Central memory CD8-positive, alpha-beta T cell (primary cell): ENCODE measurements around the gene TARDBP.
A peak's percentile ranks its signal among the peaks of the same experiment; 100 is the strongest.
"Not testable (repeated sequence)": the region's sequence is repeated elsewhere in the genome, so short reads cannot be mapped to it uniquely, and the experiment has no call there.

Source experiments
- ATAC-seq: fragments of 150-1000 bp; cut with Tn5 transposase; replicated peaks from 2 replicates; pipeline ENCODE4 v1.10.0; 2022; ENCODE audit warnings: mild to moderate bottlenecking, moderate FRiP score, moderate number of reproducible peaks; ENCODE audit not compliant: poor library complexity, severe bottlenecking; ENCODE audit errors: extremely low read depth
- DNase-seq, 2 donors: peaks; one replicate each; pipeline ENCODE4 v3.0.0; 2021; ENCODE audit warnings: low spot score in 2 of 2
- H3K27ac Mint-ChIP-seq: one replicate; pipeline ENCODE4 v1.8.0; 2022; ENCODE audit warnings: low read depth, mild to moderate bottlenecking, moderate library complexity, mixed read lengths
- H3K27me3 Mint-ChIP-seq: one replicate; pipeline ENCODE4 v1.8.0; 2022; ENCODE audit warnings: mixed read lengths
- H3K36me3 Mint-ChIP-seq: one replicate; pipeline ENCODE4 v1.8.0; 2022; ENCODE audit warnings: mild to moderate bottlenecking, moderate library complexity, mixed read lengths; ENCODE audit not compliant: insufficient read depth
- H3K4me1 Mint-ChIP-seq: one replicate; pipeline ENCODE4 v1.8.0; 2022; ENCODE audit warnings: mixed read lengths
- H3K4me3 Mint-ChIP-seq: one replicate; pipeline ENCODE4 v1.8.0; 2022; ENCODE audit warnings: mild to moderate bottlenecking, moderate library complexity, mixed read lengths
- H3K9me3 Mint-ChIP-seq: one replicate; pipeline ENCODE4 v1.8.0; 2022; ENCODE audit warnings: mixed read lengths

The TARDBP gene

DNA sequence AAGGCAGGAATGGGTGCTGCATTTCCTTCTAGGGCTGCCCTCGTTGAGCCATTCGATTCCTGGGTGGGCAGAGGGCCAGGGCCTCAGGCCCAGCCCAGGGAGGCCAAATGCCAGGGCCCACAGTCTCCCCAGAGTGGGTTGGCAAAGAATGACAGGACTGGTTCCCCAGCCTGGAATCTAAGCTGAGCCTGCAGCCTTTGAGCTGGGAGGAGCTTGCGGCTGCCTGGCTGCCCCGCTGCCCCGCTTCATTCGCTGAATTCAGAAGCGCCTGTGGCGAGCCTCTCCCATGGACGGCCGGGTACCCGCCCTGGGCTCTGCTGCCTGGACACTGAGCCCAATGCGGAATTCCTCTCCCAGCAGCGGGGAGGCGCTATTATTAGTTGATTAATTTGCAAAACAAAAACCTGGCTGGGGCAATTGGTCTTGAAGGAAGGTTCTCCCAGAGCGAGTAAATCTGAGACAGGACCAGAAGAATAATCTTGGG, 32.3 kb upstream of the TARDBP start:
- peaks cover 5% of the 10 kb centered on the region for H3K36me3 Mint-ChIP-seq
- DNase-seq, result no peak
- H3K27me3 Mint-ChIP-seq, result peaks cover 51% of the 10 kb centered on the region

DNA sequence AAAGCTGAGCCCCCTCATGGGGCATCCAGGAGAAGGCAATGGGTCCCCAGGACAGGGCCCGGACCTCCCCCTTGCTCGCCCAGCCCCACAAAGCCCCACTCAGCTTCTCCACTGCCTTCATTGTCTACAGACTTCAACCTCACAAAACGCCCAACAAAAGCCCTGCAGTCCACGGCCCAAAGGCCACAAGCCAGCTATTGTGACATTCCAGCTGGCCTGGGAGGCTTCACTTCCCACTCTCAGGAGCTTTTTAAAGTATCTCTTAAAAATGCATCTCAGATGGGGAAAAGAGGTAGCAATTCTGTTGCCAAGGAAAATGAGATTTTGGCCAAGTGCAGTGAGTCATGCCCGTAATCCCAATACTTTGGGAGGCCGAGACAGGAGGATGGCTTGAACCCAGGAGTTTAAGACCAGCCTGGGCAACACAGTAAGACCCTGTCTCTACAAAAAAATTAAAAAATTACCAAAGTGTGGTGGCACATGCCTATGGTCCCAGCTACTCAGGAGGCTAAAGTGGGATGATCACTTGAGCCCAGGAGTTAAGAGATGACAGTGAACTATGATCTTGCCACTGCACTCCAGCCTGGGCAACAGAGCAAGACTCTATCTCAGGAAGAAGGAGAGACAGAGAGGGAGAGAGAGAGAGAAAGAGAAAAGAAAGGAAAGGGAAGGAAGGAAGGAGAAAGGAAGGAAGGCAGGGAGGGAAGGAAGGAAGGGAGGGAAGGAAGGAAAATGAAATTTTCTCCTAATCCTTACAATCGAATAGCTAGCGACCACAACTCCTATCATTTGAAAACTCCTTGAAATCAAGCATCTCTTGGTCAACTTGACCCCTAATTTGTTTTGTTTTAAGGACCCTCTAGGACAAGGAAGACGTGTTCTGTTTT, 31.4 kb upstream of the TARDBP start:
- DNase-seq (no peak), ATAC-seq (no peak)
- no peak overlapping the region for H3K27ac Mint-ChIP-seq
- no peak overlapping the region for H3K4me3 Mint-ChIP-seq
- peaks cover 51% of the 10 kb centered on the region for H3K27me3 Mint-ChIP-seq
- H3K9me3 Mint-ChIP-seq, result no peaks in the 10 kb centered on the region
- H3K36me3 Mint-ChIP-seq, result peaks cover 5% of the 10 kb centered on the region
- no peaks in the 10 kb centered on the region for H3K4me1 Mint-ChIP-seq

More for the DNA sequence above, 32.3 kb upstream of the TARDBP start:
- no peak overlapping the region for H3K27ac Mint-ChIP-seq
- no peaks in the 10 kb centered on the region for H3K4me1 Mint-ChIP-seq
- no peaks in the 10 kb centered on the region for H3K9me3 Mint-ChIP-seq
- no peak for ATAC-seq
- H3K4me3 Mint-ChIP-seq, result no peak overlapping the region

DNA sequence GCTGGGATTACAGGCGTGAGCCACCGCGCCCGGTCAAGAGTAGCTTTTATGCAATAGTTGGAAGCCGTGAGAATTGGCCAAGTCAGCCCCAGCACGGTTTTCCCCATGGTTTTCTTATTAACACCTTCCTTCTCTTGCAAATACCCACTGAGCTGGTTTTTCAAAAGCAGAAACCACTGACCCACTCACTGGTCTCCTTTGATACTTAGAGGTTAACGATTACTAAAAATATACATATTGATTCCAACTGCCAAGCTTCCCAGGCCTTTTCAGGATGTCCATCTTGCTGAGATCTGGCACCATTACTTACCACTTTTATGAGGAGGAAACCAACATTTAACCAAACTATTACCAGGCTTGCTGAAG, 25.9 kb upstream of the TARDBP start:
- DNase-seq (no peak), ATAC-seq (no peak)
- H3K27me3 Mint-ChIP-seq, result peaks cover 9% of the 10 kb centered on the region
- H3K9me3 Mint-ChIP-seq, result no peaks in the 10 kb centered on the region
- H3K36me3 Mint-ChIP-seq, result peaks cover 3% of the 10 kb centered on the region
- H3K27ac Mint-ChIP-seq, result no peak overlapping the region
- no peaks in the 10 kb centered on the region for H3K4me1 Mint-ChIP-seq
- no peak overlapping the region for H3K4me3 Mint-ChIP-seq

DNA sequence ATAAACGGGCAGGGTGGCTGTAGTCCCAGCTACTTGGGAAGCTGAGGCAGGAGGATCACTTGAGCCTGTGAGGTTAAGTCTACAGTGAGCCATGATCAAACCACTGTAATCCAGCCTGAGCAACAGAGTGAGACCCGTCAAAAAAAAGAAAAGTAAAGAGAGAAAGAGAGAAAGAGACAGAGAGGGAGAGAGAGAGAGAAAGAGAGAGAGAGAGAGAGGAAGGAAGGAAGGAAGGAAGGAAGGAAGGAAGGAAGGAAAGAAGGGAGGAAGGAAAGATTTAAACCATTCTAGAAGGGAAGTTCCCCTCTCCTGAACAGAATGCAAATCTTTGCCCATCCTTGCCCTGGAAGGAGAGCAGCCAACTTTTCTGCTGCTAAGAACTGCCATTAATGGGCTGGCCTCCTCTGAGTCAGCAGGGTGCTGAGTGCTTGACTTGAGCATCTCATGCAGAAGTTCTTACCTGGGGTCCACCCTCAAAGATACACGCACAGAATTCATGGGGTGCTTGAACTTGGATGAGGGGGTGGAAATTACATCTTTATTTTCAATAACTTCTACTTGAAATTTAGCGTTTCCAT, 24.5 kb upstream of the TARDBP start:
- no peak overlapping the region for H3K4me3 Mint-ChIP-seq

DNA sequence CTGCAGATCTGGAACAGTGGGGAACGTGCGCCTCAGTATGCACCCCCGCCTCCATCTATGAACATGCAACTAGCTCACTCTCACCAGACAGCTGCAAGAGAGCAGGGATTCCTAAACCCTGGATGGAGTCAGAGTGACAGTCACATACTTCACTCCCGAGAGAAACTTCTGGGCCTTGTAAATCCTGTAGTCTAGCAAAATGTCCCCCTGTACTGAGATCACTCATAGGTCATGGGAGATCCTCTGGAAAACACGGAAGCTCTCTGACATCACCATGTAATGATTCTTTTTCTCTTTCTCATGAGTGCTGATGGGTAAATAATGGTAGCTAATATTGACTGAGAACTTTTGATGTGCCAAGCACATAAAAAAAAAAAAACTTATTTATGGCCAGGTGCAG, 23.4 kb upstream of the TARDBP start:
- H3K27me3 Mint-ChIP-seq, result no peaks in the 10 kb centered on the region
- no peak overlapping the region for H3K27ac Mint-ChIP-seq
- ATAC-seq (no peak), DNase-seq (no peak)
- no peaks in the 10 kb centered on the region for H3K9me3 Mint-ChIP-seq
- no peaks in the 10 kb centered on the region for H3K4me1 Mint-ChIP-seq
- peaks cover 2% of the 10 kb centered on the region for H3K36me3 Mint-ChIP-seq
- no peak overlapping the region for H3K4me3 Mint-ChIP-seq

More for the DNA sequence above, 24.5 kb upstream of the TARDBP start:
- no peaks in the 10 kb centered on the region for H3K27me3 Mint-ChIP-seq
- H3K4me1 Mint-ChIP-seq, result no peaks in the 10 kb centered on the region
- no peaks in the 10 kb centered on the region for H3K9me3 Mint-ChIP-seq
- no peak overlapping the region for H3K27ac Mint-ChIP-seq
- ATAC-seq (no peak), DNase-seq (no peak)
- H3K36me3 Mint-ChIP-seq, result peaks cover 3% of the 10 kb centered on the region

DNA sequence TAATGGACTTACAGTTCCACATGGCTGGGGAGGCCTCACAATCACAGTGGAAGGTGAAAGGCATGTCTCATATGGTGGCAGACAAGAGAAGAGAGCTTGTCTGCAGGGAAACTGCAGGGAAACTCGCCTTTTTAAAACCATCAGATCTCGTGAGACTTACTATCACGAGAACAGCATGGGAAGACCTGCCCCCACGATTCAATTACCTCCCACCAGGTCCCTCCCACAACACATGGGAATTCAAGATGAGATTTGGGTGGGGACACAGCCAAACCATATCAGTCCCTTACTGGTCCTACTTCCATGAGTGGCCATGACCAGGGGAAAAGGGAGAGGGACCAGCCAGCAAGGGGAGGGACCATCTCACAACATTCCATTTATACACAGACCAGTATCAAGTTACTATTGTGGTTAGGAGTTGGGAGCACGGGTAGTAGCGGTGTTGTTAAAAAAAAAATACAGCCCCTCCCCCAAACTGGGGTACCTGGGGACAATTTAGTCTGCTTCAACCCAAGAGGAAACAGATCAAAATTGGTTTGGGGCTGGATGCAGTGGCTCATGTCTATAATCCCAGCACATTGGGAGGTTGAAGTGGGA, 22.4 kb upstream of the TARDBP start:
- H3K27me3 Mint-ChIP-seq, H3K4me3 Mint-ChIP-seq, H3K36me3 Mint-ChIP-seq, H3K4me1 Mint-ChIP-seq, ATAC-seq, H3K27ac Mint-ChIP-seq, DNase-seq, H3K9me3 Mint-ChIP-seq: not testable (repeated sequence)

DNA sequence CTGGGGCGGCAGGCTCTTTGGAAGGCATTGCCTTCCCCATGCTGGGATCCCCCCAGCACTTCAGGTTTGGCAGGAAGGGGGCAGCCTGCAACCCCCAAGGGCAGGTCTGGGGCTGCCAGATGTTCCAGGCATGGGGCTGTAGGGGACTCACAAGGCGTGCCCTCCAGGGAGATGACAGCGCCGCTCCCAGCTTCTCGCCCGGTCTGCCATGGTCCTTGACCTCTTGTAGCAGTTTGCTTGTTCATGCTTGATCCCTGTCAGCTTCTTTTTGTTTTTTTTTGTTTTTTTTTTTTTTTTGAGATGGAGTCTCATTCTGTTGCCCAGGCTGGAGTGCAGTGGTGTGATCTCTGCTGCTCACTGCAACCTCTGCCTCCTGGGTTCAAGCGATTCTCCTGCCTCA, 21.6 kb upstream of the TARDBP start:
- Mint-ChIP-seq H3K9me3 (no peaks in the 10 kb centered on the region), H3K4me3 (no peak overlapping the region), H3K27me3 (no peaks in the 10 kb centered on the region), H3K36me3 (no peaks in the 10 kb centered on the region), H3K27ac (no peak overlapping the region), H3K4me1 (no peaks in the 10 kb centered on the region)
- ATAC-seq (no peak), DNase-seq (no peak)

DNA sequence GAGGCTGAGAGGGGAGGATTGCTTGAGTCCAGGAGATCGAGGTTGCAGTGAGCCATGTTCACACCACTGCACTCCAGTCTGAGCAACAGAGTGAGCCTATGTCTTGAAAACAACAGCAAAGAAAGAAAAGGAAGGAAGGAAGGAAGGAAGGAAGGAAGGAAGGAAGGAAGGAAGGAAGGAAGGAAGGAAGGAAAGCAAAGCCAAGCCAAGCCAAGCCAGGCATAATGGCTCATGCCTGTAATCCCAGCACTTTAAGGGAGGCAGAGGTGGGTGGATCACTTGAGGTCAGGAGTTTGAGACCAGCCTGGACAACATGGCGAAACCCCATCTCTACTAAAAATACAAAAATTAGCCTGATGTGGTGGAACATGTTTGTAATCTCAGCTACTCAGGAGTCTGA, 20.4 kb upstream of the TARDBP start:
- not testable (repeated sequence) for H3K27ac Mint-ChIP-seq, DNase-seq, H3K4me3 Mint-ChIP-seq, H3K9me3 Mint-ChIP-seq, H3K36me3 Mint-ChIP-seq, H3K27me3 Mint-ChIP-seq, H3K4me1 Mint-ChIP-seq, ATAC-seq

DNA sequence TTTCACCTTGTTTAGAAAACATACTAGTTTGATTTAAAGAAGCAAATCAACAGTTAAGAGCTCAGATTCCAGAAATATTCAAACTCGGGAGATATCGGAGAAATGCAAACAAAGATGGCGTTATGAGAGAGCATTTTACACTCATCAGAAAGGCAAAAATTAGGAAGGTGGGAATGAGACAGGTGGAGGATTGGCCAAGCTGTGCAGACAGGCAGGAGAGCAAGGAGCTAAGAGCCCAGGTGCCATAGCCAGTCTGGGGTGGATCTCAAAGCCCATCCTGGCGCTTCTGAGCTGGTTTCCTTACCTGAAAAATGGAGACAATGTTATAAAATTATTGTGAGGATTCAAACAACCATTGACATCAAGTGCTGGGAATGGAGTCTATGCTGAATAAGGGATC, 19.6 kb upstream of the TARDBP start:
- H3K4me1 Mint-ChIP-seq, result no peaks in the 10 kb centered on the region
- no peak overlapping the region for H3K4me3 Mint-ChIP-seq
- no peak overlapping the region for H3K27ac Mint-ChIP-seq
- H3K27me3 Mint-ChIP-seq, result no peaks in the 10 kb centered on the region
- DNase-seq (no peak), ATAC-seq (no peak)
- H3K9me3 Mint-ChIP-seq, result no peaks in the 10 kb centered on the region
- H3K36me3 Mint-ChIP-seq, result no peaks in the 10 kb centered on the region

DNA sequence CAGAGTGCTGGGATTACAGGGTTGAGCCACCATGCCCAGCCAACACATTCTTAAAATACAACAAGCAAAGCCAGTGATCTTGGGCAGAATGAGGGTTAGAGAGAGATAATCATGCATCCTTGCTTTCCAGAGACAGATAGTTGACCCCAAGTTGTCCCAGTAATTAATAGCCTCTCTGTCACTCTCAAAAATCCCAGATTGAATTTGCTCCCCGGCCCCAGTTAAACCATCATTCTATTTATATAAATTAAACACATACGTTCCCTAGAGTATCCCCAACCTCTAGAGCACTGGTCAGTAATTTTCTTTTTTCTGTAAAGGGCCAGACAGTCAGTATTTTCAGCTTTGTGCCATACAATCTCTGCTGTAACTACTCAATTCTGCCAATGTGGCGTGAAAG, 16.4 kb upstream of the TARDBP start:
- DNase-seq (no peak), ATAC-seq (no peak)
- Mint-ChIP-seq H3K4me3 (no peak overlapping the region), H3K36me3 (no peaks in the 10 kb centered on the region), H3K27ac (no peak overlapping the region), H3K27me3 (no peaks in the 10 kb centered on the region), H3K9me3 (no peaks in the 10 kb centered on the region), H3K4me1 (no peaks in the 10 kb centered on the region)

DNA sequence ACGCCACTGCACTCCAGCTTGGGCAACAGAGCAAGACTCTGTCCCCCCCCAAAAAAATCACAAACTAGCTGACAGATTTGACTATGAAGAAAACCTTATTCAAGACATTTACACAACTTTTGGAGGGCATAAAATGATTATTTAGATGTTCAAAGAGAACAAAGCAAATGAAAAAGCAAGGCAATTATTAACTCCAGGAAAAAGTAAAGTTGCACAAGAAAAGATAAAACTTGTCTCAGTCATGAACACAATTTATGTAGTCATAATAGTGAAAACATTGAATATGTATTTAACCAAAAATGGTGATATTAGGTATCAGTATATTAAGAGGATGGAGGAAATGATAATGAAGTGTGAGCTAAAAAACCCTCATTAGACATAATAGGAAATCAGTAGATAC, 11.9 kb upstream of the TARDBP start:
- Mint-ChIP-seq H3K4me1 (no peaks in the 10 kb centered on the region), H3K27me3 (no peaks in the 10 kb centered on the region)

DNA sequence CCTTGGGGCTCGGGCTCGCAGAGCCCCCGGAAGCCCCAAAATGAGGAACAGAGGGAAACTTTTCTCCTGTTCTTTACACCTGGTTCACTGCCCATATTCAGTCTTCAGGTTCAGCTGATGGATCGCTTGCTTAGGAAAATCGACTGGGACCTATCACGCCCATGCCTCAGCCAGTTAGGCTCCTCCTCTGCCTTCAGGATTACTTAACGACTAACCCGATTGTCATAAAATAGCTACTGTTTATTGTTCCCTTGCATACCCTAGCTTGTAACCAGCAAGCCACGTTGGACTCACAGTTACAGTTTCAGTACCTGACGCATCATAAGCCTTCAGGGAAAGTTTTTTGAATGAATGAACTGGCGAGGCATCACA, 692 bp downstream of the TARDBP start:
- H3K27me3 Mint-ChIP-seq, result no peaks in the 10 kb centered on the region
- no peaks in the 10 kb centered on the region for H3K9me3 Mint-ChIP-seq
- no peak overlapping the region for H3K27ac Mint-ChIP-seq
- DNase-seq (no peak), ATAC-seq (no peak)
- peaks cover 56% of the 10 kb centered on the region for H3K36me3 Mint-ChIP-seq
- peak overlapping the region; percentile 84 for H3K4me3 Mint-ChIP-seq
- H3K4me1 Mint-ChIP-seq, result peaks cover 13% of the 10 kb centered on the region

More for the DNA sequence above, 11.9 kb upstream of the TARDBP start:
- Mint-ChIP-seq H3K36me3 (no peaks in the 10 kb centered on the region), H3K27ac (no peak overlapping the region), H3K4me3 (no peak overlapping the region), H3K9me3 (no peaks in the 10 kb centered on the region)
- DNase-seq, result no peak
- no peak for ATAC-seq

DNA sequence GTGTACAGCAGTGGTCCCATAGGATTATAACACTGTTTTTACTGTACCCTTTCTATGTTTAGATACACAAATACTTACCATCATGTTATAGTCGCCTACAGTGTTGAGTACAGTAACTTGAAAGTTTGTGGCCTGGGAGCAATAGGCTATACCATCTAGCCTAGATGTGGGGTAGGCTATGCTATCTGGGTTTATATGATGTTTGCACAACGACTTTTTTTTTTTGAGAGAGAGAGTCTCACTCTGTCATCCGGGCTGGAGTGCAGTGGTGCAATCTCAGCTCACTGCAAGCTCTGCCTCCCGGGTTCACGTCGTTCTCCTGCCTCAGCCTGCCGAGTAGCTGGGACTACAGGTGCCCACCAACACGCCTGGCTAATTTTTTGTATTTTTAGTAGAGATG, 6.9 kb downstream of the TARDBP start:
- H3K27me3 Mint-ChIP-seq, ATAC-seq, H3K27ac Mint-ChIP-seq, H3K9me3 Mint-ChIP-seq, DNase-seq, H3K4me3 Mint-ChIP-seq: not testable (repeated sequence)
- H3K36me3 Mint-ChIP-seq, result peaks cover 93% of the 10 kb centered on the region
- H3K4me1 Mint-ChIP-seq, result peaks cover 42% of the 10 kb centered on the region
